DND-41 (cell line): ENCODE data around the gene MYDGF.

Experiments
- ATAC-seq: fragments of 200-7000 bp; cut with Tn5 transposase; 3 replicates; pipeline ENCODE4 v1.9.1; 2021; ENCODE audit warnings: low read depth; ENCODE audit not compliant: insufficient read depth
- DNase-seq: peaks from one replicate; pipeline ENCODE4 v3.0.0-alpha.2; 2020
- H2AFZ ChIP-seq: 2 replicates; pipeline ENCODE4 v1.6.0; 2012; ENCODE audit warnings: low read depth, low read length
- H3K27ac ChIP-seq: 2 replicates; pipeline ENCODE4 v1.5.1; 2012; ENCODE audit warnings: low read length, inconsistent platforms
- H3K27me3 ChIP-seq: fragments of 200-600 bp; sonication (generic); 2 replicates; pipeline ENCODE4 v1.6.0; 2012; ENCODE audit warnings: low read length, mild to moderate bottlenecking, inconsistent platforms; ENCODE audit not compliant: insufficient read depth, poor library complexity
- H3K36me3 ChIP-seq: 2 replicates; pipeline ENCODE4 v1.5.1; 2012; ENCODE audit warnings: low read length, inconsistent platforms; ENCODE audit not compliant: insufficient read depth
- H3K4me1 ChIP-seq: 2 replicates; pipeline ENCODE4 v1.5.1; 2012; ENCODE audit warnings: mild to moderate bottlenecking, low read length; ENCODE audit not compliant: insufficient read depth
- H3K4me2 ChIP-seq: 2 replicates; pipeline ENCODE4 v1.6.0; 2012; ENCODE audit warnings: mild to moderate bottlenecking, moderate library complexity, low read length, inconsistent platforms; ENCODE audit not compliant: insufficient read depth
- H3K4me3 ChIP-seq, 2 experiments: fragments of 200-600 bp in 1 of 2; shearing (Covaris generic) in 1 of 2; 2 replicates each; pipeline ENCODE4 v1.5.1; 2012 to 2016; ENCODE audit warnings: inconsistent platforms in 2 of 2, low read length in 2 of 2, mild to moderate bottlenecking in 2 of 2, low read depth in 1 of 2, moderate library complexity in 1 of 2
- H3K79me2 ChIP-seq: 2 replicates; pipeline ENCODE4 v1.6.0; 2012; ENCODE audit warnings: low read length, inconsistent platforms; ENCODE audit not compliant: insufficient read depth
- H3K9ac ChIP-seq: 2 replicates; pipeline ENCODE4 v1.6.0; 2012; ENCODE audit warnings: low read depth, mild to moderate bottlenecking, inconsistent platforms, low read length, moderate library complexity
- H3K9me3 ChIP-seq: 2 replicates; pipeline ENCODE4 v1.5.1; 2012; ENCODE audit warnings: low read length, moderate library complexity, mild to moderate bottlenecking, inconsistent platforms; ENCODE audit not compliant: insufficient read depth, severe bottlenecking
- H4K20me1 ChIP-seq: 2 replicates; pipeline ENCODE4 v1.6.0; 2012; ENCODE audit warnings: low read length; ENCODE audit not compliant: insufficient read depth
- CTCF ChIP-seq: IDR thresholded peaks from 2 replicates; pipeline ENCODE4 v1.5.1; 2012; ENCODE audit warnings: borderline replicate concordance, low read length, moderate library complexity, mild to moderate bottlenecking; ENCODE audit not compliant: poor library complexity, severe bottlenecking; ENCODE audit errors: extremely low read depth
- EZH2 ChIP-seq: IDR thresholded peaks from 3 replicates; pipeline ENCODE4 v1.6.1; 2012; ENCODE audit warnings: borderline replicate concordance, low read depth, mild to moderate bottlenecking, moderate library complexity, low read length, inconsistent platforms; ENCODE audit not compliant: severe bottlenecking

MYDGF gene

GRCh38 chr19:4669723-4670480 lies at the start of gene MYDGF:
Gene MYDGF, minus strand, starts transcription at chr19:4670342. Its CDS starts 8 bp downstream, at chr19:4670334.
- H2AFZ ChIP-seq = peak within 1 kb of the TSS; percentile 86
- TF ChIP-seq EZH2 = no peak

GRCh38 chr19:4719499-4719866 lies 49.3 kb upstream of the MYDGF start:
- DNase-seq (no peak), ATAC-seq (no peak)
- Histone ChIP-seq H3K4me1 (peaks cover 30% of the 10 kb centered on the region), H3K4me3 (no peak overlapping the region), H3K36me3 (peaks cover 79% of the 10 kb centered on the region), H3K27me3 (no peaks in the 10 kb centered on the region), H3K27ac (no peak overlapping the region), H3K79me2 (peaks cover 40% of the 10 kb centered on the region), H3K9me3 (no peaks in the 10 kb centered on the region), H3K4me2 (no peak overlapping the region), H2AFZ (no peak overlapping the region), H4K20me1 (peaks cover 37% of the 10 kb centered on the region), H3K9ac (no peak overlapping the region)
- TF ChIP-seq CTCF = no peak
- TF ChIP-seq EZH2 = no peak

More at GRCh38 chr19:4669723-4670480, at the start of gene MYDGF:
- ATAC-seq (peak; percentile 97), DNase-seq (peak; percentile 94)
- Histone ChIP-seq H4K20me1 (peaks cover 2% of the 10 kb centered on the region; the same call in 1 of the 2 replicates), H3K4me2 (peak within 1 kb of the TSS; percentile 100), H3K9ac (peak within 1 kb of the TSS; percentile 82), H3K79me2 (peaks cover 32% of the 10 kb centered on the region), H3K9me3 (no peaks in the 10 kb centered on the region), H3K27me3 (no peaks in the 10 kb centered on the region), H3K4me1 (peaks cover 21% of the 10 kb centered on the region), H3K36me3 (peaks cover 31% of the 10 kb centered on the region), H3K4me3 (peak within 1 kb of the TSS; percentile 96 to 100), H3K27ac (peak within 1 kb of the TSS; percentile 76)

GRCh38 chr19:4717966-4718701 lies 48.0 kb upstream of the MYDGF start:
- peaks cover 35% of the 10 kb centered on the region for H4K20me1 ChIP-seq
- no peak overlapping the region for H3K4me3 ChIP-seq
- ATAC-seq (no peak), DNase-seq (no peak)
- H3K27ac ChIP-seq = no peak overlapping the region
- H3K79me2 ChIP-seq = peaks cover 35% of the 10 kb centered on the region
- H3K36me3 ChIP-seq = peaks cover 89% of the 10 kb centered on the region
- H3K9me3 ChIP-seq = no peaks in the 10 kb centered on the region
- no peak overlapping the region for H3K9ac ChIP-seq
- no peak overlapping the region for H2AFZ ChIP-seq
- no peaks in the 10 kb centered on the region for H3K27me3 ChIP-seq
- peaks cover 30% of the 10 kb centered on the region for H3K4me1 ChIP-seq
- TF ChIP-seq CTCF = no peak
- TF ChIP-seq EZH2 = no peak
- no peak overlapping the region for H3K4me2 ChIP-seq
